ENCODE measurements around the gene MICAL1.

MICAL1 gene

DNA sequence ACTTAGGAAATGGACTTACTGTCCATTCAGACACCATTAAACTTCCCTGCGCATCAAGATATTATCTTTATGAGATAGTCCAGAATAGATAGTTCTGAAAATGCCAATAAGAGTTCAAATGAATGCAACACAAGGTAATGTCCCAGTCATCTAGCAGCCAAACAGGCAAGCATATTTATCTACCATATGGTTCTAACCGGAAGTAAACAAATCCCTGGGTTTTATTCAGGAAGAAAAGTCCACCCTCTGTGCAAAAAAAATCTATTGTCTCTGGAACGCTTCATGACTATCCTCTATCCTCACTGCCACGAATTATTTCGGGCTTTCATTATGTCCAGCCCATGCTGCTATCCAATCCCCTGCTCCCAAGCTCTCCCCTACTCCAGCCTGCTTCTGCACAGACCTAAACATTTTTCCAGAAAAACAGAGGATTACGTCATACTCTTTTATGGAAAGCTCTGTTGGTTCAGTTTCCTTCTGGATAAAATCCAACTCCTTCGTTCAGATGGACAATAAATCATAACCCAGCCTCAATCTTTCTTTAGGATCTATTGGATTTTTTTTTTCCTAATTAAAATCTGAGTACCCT lies 26.6 kb downstream of the MICAL1 start:
- DNase-seq = no peak

GRCh38 chr6:109424946-109425345 lies 30.6 kb downstream of the MICAL1 start:
- no peak for DNase-seq

GRCh38 chr6:109421184-109421583 lies 34.4 kb downstream of the MICAL1 start:
- no peak for DNase-seq

DNA sequence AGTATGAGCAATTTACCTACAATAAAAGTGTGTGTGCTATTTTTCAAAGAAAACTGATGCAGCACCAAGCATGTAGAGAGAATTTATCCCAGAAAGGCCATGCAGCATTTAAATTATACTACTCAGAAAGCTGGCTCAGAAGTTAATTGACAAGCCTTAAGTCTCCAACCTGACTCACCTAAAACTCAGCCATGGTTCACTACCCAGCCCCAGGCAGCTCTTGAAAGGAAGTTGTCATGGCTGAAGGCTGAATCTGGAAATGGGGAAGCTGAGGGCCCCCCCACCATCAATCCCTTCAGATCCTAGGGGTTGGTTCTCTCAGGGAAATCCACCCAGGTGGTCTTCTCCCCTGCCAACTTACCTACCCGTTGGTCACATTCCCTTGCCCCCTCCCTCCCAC lies 34.8 kb downstream of the MICAL1 start:
- DNase-seq = no peak

DNA sequence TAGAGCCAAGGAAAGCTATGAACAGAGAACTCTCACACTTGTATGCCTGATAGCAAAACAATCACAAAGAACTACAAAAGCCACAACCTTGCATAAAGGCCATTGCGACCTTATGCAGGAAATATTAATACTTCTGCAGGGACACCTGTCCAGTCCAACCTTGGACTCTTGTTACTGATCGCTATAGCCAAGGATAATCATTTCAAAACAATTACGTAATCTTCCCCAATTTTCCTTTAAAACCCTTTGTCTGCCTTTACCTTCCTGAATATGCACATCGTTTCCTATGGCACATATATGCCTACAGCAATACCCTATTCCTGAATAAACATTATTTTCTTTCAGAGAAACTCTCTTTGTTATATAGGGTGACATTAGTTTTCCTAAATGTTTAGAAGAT lies 37.9 kb downstream of the MICAL1 start:
- no peak for DNase-seq

GRCh38 chr6:109411034-109411433 lies 44.5 kb downstream of the MICAL1 start:
- DNase-seq = no peak

- no peak for DNase-seq
Measured at GRCh38 chr6:109406196-109406595, 49.4 kb downstream of the MICAL1 start.

DNA sequence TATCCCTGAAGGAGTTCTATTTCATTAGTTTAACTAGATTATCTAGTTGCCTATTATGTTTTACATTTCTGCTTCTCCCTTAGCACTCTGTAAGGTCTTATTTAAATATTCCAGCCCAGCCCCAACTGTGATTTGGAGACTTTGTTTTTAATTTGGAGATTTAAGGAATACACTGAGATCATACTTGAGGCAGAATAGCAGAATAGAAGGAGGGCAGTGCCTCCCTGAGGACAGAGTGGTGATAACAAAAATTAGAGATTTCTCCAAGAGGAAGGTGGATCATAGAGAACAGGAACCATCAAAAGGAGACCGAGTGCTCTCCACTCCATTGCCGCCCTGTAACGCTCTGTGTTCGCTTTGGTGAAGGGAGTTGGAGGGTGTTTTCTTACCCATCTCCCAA lies 58.6 kb downstream of the MICAL1 start:
- no peak for DNase-seq

DNA sequence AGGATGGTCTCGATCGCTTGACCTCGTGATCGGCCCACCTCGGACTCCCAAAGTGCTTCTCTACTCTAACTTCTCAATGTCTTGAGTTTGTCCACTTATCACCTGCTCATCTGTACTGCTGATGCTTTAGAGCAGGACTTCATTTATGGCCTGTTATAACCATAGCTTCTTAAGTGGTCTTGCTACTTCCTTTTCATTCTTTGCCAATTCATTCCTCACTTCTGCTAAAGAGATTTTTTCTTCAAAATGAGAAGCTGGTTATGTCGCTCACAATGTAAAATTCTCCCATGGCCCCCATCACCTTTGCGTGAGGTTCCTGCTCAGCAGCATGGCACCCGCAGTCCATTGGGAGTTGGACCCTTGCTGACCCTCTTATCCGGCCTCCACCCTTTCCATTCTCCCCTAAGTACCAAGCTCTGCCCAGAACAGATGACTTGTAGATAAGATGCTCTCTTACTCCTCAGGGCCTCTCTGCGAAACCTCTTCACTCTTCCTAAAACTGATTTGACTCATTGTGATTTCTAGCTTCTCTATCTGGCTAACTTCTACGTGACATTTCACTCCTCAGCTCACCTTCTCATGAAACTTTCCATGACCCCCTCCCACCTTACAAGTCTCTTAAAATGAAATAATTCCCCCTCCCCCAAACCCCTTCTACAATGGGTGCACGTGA lies 59.4 kb downstream of the MICAL1 start:
- no peak for DNase-seq
